DMS 273 treated with DMSO at 0.1 percent for 48 hours (cell line): ENCODE data around the gene PEX7.
"Not testable (repeated sequence)": the region's sequence is repeated elsewhere in the genome, so short reads cannot be mapped to it uniquely, and the experiment has no call there.

Experiments used
- DNase-seq: peaks from one replicate; lab custom pipeline; 2025; lab: John Stamatoyannopoulos, UW

PEX7 gene

GRCh38 chr6:136950436-136951126, 128.2 kb downstream of the PEX7 start:
- no peak for DNase-seq

DNA sequence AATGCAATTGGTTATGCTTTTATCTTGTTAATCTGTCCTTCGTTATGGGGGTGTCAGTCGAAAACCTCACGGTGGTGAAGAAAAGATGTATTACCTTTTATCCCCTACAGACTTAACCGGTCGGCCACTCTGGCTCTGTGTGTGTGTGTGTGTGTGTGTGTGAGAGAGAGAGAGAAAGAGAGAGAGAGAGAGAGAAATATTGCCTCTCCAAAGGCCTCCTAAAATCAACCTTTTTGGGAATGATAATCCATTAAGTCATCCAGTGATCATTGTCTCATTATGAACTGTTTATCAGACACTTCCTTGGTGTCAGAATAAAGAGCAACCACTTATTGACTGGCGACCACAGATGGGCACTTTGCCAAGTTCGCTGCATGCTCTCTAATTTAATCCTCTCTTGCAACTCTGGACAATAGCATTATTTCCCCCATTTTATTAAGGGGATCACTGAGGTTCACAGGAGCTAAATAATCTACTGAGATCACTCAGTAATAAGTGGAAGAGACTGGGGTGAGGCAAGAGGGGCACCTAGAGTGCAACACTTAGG, 130.4 kb downstream of the PEX7 start:
- no peak for DNase-seq

DNA sequence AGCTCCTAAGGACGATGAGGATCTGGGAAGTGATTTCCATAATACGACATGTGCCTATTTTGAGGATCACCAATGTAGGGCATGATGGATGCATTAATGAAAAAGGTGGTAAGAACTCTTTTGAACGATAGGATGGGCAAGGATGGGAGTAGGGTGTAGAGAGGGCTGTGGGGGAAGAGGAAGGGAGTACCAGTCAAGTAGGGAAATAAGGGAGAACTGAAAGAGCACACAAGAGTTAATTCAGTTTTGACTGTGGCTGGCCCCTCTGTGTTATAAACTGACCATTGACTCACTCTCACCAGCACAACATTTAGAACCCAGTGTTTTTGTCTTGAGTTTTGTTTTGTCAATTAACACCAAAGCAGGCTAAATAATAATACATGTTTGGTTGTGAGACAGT, 132.7 kb downstream of the PEX7 start:
- no peak for DNase-seq

DNA sequence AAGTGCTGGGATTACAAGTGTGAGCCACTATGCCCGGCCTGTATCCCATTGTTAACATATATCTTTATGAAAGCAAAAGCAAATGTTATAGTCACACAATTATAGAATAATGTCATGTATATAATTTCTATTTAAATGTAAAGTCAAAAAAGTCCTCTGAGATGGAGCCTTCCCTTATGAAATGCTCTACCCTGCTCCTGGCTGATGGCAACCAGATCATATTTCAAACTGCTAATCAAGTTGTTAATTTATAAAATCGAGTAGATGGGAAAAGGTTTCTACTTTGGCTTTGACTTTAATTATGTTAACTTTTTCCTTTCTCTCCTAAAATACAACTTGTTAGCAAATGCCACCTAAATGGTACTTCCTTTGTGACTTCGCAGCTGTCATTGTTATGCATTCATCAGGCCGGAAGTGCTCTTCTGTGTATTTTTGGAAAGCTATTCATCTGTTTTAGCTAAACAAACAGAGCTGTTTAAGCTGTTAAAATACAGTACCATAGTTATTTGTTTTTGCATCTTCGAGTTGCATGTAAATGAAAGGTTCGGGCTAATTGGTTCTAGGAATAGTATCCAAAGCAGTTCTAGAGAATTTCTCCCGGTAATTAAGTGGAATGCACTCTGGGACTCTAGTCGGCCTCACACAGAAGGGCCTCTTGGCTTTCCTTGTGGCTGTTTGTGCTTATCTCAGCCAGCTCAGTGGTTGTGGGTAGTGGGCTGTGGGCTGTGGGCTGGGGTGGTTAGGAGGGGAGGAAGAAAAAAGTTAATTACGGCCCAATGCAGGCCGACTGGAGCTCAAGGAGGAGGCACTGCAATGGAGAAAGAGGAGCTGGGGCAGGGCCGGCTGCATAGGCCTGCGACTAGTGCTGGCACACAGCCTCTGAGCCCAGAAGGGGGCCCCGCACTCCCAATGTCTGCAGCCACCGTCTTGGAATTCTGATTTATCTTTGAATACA, 134.5 kb downstream of the PEX7 start:
- DNase-seq, result no peak

DNA sequence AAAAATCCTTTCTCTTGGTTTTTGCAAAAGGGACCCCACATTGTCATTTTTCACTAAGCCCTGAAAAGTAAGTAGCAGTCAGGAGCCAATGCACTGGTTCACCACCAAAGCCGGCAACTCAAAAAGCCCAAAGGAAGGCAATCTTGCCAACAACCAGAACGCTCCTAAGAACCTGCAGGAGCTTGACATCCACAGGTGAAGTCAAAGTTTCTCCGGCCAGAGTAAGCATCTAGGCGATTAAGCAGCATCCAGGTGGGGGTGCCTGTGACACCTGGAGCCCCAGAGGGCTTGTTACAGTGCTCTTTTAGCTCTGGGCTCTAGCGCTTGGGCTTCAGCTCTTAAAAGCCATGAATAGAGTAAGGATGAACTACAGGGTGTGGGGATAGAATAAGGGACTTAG, 135.8 kb downstream of the PEX7 start:
- DNase-seq, result no peak

GRCh38 chr6:136959471-136959891, 137.1 kb downstream of the PEX7 start:
- DNase-seq, result no peak

DNA sequence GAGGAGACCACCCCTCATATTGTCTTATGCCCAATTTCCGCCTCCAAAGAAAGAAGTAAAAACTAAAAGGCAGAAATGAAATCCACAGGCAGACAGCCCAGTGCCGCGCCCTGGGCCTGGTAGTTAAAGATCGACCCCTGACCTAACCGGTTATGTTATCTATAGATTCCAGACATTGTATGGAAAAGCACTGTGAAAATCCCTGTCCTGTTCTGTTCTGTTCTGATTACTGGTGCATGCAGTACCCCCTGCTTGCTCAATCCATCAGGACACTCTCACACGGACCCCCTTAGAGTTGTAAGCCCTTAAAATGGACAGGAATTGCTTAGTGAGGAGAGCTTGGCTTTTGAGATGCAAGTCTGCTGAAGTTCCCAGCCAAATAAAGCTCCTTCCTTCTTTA, 137.5 kb downstream of the PEX7 start:
- DNase-seq, result not testable (repeated sequence)

- no peak for DNase-seq
Measured at GRCh38 chr6:136960781-136961180, 138.4 kb downstream of the PEX7 start.

DNA sequence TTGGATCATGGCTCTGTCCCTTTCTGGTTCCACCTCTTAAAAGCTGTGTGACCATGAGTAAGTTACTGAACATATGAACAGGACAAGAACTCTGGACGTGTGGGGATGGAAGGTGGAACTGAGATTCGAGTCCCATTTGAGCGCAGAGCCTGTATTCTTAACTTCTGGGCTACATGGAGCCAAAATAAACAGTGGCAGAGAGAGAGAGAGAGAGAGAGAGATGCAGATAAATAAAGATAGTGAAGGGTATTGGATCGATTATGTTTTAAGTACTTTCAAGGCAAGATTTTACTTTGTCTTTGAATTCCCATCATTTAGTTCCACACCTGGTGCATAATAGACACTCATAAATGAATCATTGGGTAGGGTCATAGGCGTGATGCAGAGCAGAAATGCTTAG, 139.5 kb downstream of the PEX7 start:
- DNase-seq, result no peak

DNA sequence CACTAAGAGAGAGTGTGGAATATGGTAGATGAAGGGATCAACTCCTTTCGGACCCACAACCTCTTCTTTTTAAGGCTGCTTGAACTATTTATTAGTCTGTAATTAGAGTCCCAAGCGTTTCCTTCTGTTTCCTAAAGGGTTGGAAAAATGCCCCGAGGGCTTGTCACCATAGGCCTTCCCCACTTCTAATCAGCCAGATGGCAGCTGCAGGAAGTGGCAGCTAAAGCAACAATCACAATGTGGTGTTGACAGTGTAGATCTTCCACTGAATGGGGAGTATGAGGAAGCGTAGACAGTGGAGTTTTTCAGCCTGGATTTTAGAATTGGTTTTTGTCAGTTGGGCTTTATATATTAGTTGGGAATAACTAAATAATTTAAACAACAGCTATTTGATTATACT, 140.3 kb downstream of the PEX7 start:
- DNase-seq, result peak; percentile 77

DNA sequence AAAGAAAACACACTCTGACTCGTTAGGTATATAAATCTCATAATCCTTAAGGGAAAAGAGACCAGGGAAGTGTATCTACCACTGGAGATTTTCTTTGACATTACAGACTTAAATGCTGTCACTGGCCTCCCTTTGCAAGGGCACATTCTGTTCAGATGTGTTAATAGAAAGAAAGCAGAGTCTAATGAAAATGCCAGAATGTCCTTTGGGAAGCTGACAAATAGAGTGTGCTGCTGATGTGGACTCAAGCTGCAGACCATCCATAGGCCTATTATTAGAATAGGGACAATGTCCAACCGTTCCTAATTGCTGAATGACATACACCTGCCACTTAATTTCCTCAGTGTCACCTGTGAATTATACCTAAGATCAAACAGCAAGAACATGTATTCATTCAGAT, 140.9 kb downstream of the PEX7 start:
- no peak for DNase-seq
